GM21786 (cell line): ENCODE measurements around the gene PPP1R27.

Source experiments
- ATAC-seq: cut with Tn5 transposase; IDR thresholded peaks from one replicate; pipeline ENCODE4 v1.9.1; 2021; ENCODE audit not compliant: unreplicated experiment

PPP1R27 gene

GRCh38 chr17:81863123-81863675, 28.3 kb upstream of the PPP1R27 start:
- no peak for ATAC-seq

- peak; percentile 74 for ATAC-seq
Measured at GRCh38 chr17:81860756-81861568, 26.1 kb upstream of the PPP1R27 start.

DNA sequence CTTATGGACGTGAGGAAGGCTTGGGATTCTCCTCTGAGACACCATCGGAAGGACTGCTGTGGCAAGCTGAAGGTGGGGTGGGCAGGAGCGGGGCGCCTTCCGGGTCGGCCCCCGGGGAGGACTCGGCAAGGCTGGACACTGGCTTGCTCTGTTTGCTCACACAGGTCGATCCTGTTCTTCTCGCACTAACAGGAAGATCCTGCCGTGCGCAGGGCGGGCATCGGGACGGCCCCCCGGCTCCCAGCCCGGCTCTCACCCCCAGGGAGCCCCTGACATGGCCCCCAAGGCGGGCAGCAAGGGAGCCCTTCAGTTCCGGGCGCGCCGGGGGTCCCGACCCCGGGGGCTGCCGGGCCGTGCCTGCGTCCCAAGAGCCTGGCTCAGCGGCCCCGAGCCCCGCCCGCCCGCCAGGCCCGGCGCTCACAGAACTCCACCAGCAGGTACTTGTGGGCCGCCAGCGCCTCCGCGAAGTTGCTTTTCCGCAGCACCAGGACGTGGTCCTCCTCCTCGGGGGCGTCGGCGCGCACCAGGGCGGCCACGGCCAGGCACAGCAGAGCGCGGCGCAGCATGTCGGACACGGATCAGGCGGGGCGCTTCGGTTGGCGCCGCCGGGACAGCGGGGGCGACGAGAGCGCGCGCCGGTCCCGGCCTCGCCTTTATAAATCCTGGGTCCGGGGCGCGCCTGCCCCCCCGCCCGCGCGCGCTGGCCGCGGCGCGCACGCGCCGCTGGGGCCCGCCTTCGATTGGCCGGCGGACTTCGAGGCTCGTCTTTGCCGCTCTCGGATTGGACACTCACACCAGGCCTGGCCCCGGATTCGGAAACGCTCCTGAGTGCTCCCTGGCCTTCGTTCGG, 25.3 kb upstream of the PPP1R27 start, which contains the start of gene P4HB:
Gene P4HB, minus strand, starts transcription at position 630 of the 850 bp plus-strand sequence. Its CDS starts 64 bp downstream, at position 566.
- ATAC-seq, result no peak

GRCh38 chr17:81858967-81859905, 24.4 kb upstream of the PPP1R27 start:
- no peak for ATAC-seq

GRCh38 chr17:81858170-81858966, 23.5 kb upstream of the PPP1R27 start:
- no peak for ATAC-seq

DNA sequence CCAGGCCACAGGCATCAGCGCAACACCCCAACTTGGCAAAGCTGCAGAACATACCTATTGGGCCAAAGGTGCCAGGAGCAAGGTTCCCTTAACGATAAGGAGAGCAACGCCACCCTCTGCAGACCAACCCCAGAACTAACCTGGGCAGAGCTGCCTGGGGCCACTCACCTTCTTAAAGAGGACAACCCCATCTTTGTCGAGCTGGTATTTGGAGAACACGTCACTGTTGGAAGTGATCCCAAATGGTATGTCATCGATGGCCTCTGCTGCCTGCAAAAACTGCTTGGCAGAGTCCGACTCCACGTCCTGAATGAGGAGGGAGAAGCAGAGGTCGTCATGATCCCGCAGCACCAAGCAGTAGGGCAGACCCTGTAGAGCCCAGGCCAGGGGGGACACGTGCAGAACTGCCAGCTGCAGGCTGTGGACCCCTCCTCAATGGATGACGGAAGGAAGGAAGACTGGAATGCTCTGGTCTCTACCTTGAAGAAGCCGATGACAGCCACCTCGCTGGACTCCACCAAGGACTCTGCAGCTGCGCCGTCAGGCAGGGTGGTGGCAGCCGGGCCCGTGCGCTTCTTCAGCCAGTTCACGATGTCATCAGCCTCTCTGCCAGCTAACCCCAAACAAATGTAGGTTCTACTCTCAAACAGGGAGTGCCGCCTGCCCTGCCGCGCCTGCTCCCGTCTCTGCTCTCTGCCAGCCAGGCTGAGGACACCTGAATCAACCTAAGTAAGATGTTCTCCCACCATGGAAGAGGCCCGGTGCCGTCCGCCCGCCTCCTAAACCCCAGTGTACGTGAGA, 20.3 kb upstream of the PPP1R27 start:
- no peak for ATAC-seq

- ATAC-seq, result no peak
Measured at GRCh38 chr17:81852237-81852636, 17.4 kb upstream of the PPP1R27 start.

DNA sequence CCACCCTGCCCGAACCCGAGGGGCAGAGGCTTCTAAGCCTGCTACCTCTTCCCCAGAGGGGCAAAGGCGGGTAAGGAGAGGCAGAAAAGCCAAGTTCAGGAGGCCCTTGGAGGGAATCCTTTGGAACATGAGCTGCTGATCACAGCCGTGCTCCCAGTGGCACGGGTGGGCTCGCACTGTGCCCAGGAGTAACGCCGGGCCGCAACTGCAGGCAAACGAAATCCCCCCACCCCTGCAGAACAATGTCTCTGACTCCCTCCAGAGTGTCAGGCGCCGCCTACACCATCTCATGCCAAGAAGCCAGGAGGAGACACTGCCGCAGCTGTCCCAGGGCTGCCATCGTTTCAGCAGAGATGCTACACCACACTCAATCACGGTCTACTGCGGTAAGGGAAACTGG, 16.6 kb upstream of the PPP1R27 start:
- ATAC-seq, result no peak

DNA sequence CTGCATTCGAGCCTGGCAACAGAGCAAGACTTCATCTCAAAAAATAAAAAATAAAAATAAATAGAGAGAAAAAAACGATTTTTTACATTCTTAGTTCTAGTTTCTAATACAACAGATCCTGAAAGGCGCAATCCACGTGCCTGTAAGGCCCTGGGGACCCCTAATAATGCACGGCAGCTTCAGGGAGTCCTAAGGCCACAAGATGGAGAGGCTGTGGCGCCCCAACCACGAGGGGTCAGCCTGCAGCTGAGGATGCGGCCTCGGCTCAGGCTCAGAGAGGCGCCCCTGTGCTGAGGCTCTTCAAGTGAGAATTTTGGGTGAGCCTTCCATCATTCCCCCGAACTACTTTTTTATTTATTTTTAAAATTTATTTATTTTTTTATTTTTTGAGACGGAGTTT, 14.6 kb upstream of the PPP1R27 start:
- ATAC-seq, result no peak

- ATAC-seq, result no peak
Measured at GRCh38 chr17:81846743-81847689, 12.2 kb upstream of the PPP1R27 start.

DNA sequence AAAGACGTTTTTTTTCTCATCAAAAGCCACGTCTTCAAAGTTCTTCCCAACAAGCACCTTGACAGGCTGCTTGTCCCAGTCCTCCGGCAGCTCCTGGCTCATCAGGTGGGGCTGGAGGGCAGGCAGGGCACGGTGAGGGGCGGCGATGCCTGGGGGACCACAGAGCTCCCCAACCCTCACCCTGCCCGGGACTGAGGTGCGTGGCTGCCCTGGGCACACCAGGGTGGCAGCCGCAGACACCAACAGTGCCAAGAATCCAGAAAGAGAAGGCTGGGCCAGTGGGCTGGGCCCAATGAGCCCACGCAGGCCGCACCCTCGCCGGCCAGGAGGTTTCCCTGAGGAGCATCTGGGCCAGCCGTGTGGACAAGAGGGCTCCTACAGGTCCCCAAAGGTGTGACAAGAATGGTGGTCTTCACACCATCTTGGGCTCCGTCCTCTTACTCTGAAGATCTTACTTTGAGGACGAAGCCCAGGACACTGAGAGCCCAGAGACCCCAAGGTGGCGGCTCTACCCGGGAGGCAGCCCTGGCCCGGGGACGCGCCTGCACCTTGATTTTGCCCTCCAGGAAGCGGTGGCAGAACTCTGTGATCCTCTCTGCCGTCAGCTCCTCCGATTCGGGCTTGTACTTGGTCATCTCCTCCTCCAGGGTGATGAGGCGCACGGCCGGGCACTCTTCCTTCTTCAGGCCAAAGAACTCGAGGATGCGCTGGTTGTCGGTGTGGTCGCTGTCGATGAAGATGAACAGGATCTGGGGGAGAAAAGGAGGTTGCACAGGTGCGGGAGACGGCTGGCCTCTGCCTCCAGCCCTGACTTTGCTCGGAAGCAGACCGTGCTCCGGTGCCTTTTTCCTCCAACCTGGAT, 11.3 kb upstream of the PPP1R27 start:
- ATAC-seq, result no peak

- no peak for ATAC-seq
Measured at GRCh38 chr17:81845361-81845760, 10.5 kb upstream of the PPP1R27 start.

DNA sequence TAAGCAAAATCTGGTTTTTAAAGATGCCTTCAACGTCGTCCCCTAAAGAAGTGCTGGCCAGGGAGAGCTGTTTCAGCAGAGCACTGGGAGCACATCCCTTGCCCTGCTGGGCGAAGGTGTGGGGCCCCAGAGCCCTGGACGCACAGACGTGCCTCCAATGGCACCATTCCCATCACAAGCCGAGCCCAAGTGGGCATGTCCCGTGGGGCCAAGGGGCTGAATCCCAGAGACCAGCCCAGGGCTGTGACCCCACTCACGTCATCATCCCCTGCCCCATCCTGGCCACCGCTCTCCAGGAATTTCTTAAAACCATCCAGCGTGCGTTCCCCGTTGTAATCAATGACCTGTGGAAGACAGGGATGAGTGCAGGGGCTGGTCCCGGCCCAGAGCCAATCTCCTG, 10.0 kb upstream of the PPP1R27 start:
- no peak for ATAC-seq

DNA sequence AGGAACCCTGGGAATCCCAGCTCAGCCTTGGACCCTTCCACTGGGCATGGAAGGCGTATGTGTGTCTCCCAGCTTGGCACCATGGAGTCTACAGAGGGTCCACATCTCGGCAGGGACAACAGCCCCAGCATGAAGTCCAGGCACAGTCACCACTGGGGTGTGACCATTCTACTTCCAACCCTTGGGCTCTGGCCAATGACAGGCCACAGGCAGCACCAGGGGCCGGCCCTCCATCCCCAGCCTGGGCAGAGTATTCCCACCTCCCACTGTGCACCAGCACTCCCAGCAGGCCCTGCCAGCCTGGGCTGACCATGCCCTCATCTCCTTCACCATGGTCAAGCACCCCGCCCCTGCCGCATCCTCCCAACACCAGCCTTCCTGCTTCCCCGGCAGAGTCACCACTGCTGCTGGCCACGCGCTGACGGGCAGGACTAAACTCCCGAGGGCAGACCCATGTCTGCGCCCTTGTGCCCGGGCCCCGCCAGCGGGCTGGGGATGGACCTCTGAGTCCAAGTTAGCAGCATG, 9.5 kb upstream of the PPP1R27 start:
- ATAC-seq, result no peak

DNA sequence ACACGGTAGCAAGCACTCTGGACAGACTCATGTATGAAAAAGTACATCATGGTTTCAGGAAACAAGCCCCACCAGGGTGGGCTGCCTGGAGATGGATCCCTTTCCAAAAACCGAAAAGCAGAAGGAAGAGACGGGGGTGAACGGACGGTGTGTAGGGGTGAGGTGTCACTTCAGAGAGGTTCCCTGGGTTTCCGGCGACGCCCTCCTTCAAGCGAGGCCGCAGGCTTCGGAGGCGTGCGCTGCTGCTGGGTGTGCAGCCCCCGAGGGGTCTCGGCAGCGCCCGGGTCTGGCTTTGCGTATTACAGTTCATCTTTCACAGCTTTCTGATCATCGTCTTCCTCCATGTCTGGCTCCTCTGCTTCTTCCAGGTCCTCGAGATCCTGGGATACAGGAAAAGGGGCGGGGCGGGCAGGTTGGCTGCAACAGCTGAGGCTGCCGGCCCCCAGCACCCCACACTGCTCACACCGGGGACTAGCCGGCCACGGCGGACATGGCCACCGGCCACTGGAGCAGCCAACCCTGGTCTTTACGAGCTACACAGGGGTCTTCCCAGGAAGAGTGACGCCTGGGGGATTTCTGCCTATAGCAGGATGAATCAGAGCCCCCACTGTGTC, 9.0 kb upstream of the PPP1R27 start:
- ATAC-seq, result no peak
